Stomach (tissue), 4 donors: Measurements from ENCODE around the gene AP3B1.

ENCODE experiments used
- EP300 ChIP-seq: sonication (generic); formaldehyde crosslinking; IDR thresholded peaks from one replicate; pipeline ENCODE4 v1.6.1; 2017; ENCODE audit warnings: antibody characterized with exemption
- POLR2A ChIP-seq, 4 donors: fragments of 450-650 bp; IDR thresholded peaks; one replicate each; pipeline ENCODE4 v1.6.1; 2016; ENCODE audit warnings: antibody characterized with exemption in 4 of 4, control low read depth in 2 of 4, mild to moderate bottlenecking in 1 of 4, moderate library complexity in 1 of 4
- POLR2AphosphoS5 ChIP-seq, 3 donors: sonication (generic); formaldehyde crosslinking; IDR thresholded peaks; one replicate each; pipeline ENCODE4 v1.6.1; 2016; ENCODE audit warnings: antibody characterized with exemption in 3 of 3
- TF ChIP-seq, protein P1 (sequence below), 7 experiments: fragments of 450-650 bp in 4 of 7; fragments of 200-600 bp in 3 of 7; sonication (generic) in 3 of 7; IDR thresholded peaks; one replicate each; pipeline ENCODE4 v1.5.1; 2016 to 2019; ENCODE audit warnings: antibody characterized with exemption in 7 of 7, control low read depth in 2 of 7, mild to moderate bottlenecking in 1 of 7

DNA sequence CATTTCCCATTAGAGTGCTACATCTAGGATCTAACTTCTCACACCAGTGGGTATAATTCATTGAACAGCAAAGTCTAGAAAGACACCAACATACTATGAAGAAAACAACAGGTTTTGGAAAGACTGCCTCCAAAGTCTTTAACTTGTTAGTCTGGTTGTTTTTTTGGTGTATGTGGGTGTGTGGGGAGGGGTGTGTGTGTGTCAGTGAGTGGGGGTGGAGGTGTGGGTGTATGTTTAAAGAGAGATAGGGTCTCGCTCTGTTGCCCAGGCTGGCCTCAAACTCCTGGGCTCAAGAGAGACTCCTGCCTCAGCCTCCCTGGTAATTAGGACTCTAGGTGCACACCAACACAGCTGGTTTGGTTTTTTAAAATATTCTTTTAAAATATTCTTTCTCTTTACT is 59.7 kb downstream of the AP3B1 start:
- no peak for TF ChIP-seq POLR2AphosphoS5 (IDR thresholded peaks at IDR 0.05)
- TF ChIP-seq, protein P1, sequence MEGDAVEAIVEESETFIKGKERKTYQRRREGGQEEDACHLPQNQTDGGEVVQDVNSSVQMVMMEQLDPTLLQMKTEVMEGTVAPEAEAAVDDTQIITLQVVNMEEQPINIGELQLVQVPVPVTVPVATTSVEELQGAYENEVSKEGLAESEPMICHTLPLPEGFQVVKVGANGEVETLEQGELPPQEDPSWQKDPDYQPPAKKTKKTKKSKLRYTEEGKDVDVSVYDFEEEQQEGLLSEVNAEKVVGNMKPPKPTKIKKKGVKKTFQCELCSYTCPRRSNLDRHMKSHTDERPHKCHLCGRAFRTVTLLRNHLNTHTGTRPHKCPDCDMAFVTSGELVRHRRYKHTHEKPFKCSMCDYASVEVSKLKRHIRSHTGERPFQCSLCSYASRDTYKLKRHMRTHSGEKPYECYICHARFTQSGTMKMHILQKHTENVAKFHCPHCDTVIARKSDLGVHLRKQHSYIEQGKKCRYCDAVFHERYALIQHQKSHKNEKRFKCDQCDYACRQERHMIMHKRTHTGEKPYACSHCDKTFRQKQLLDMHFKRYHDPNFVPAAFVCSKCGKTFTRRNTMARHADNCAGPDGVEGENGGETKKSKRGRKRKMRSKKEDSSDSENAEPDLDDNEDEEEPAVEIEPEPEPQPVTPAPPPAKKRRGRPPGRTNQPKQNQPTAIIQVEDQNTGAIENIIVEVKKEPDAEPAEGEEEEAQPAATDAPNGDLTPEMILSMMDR (IDR thresholded peaks at IDR 0.05) = no peak
- TF ChIP-seq POLR2A (IDR thresholded peaks at IDR 0.05) = no peak
- no peak for TF ChIP-seq EP300
